Vagina (tissue), 2 donors: Measurements from ENCODE around the gene PALLD. TPM values are rescaled to one million over a fixed set of nuclear protein-coding genes. Genes with fewer than 3 reads are reported as not detected.
A peak's percentile ranks its signal among the peaks of the same experiment; 100 is the strongest.
"Not testable (repeated sequence)": the region's sequence is repeated elsewhere in the genome, so short reads cannot be mapped to it uniquely, and the experiment has no call there.

Source experiments
- DNase-seq, 2 donors: peaks; one replicate each; pipeline ENCODE4 v3.0.0-alpha.2; 2017; ENCODE audit errors: extremely low spot score in 2 of 2
- H3K27ac ChIP-seq: fragments of 200-600 bp; sonication (generic); one replicate; pipeline ENCODE4 v1.5.1; 2019
- H3K27me3 ChIP-seq: fragments of 200-600 bp; sonication (generic); one replicate; pipeline ENCODE4 v1.5.1; 2019
- H3K36me3 ChIP-seq, 2 donors: fragments of 200-600 bp; sonication (generic); one replicate each; pipeline ENCODE4 v1.5.1; 2017 to 2019
- H3K4me1 ChIP-seq: fragments of 200-600 bp; sonication (generic); one replicate; pipeline ENCODE4 v1.5.1; 2019
- H3K4me3 ChIP-seq, 2 donors: fragments of 200-600 bp; sonication (generic); 1 replicate in 1 of 2; 2 replicates in 1 of 2; pipeline ENCODE4 v1.5.1; 2016 to 2019
- H3K9me3 ChIP-seq: fragments of 200-600 bp; sonication (generic); one replicate; pipeline ENCODE4 v1.5.1; 2019
- CTCF ChIP-seq, 3 experiments: fragments of 450-650 bp in 2 of 3; fragments of 200-600 bp in 1 of 3; sonication (generic) in 1 of 3; IDR thresholded peaks; one replicate each; pipeline ENCODE4 v1.5.1; 2017 to 2019; ENCODE audit warnings: antibody characterized with exemption in 3 of 3, mild to moderate bottlenecking in 2 of 3, moderate library complexity in 2 of 3
- POLR2A ChIP-seq, 2 donors: fragments of 450-650 bp; IDR thresholded peaks; one replicate each; pipeline ENCODE4 v1.6.1; 2017; ENCODE audit warnings: antibody characterized with exemption in 2 of 2, mild to moderate bottlenecking in 2 of 2, moderate library complexity in 2 of 2
- POLR2AphosphoS5 ChIP-seq, 2 donors: sonication (generic); formaldehyde crosslinking; IDR thresholded peaks; one replicate each; pipeline ENCODE4 v1.9.0; 2017; ENCODE audit warnings: antibody characterized with exemption in 2 of 2, mild to moderate bottlenecking in 2 of 2, low read depth in 1 of 2; ENCODE audit not compliant: insufficient read depth in 1 of 2
- intact Hi-C: fragments of 100-400 bp; cut with DNase I; formaldehyde crosslinking; loops from one replicate; pipeline ENCODE4 v1.15.1; 2023
- total RNA-seq: library from RNA; depleted of rRNA; stranded (reverse); fragments of >200 nt; gene quantifications from one replicate; pipeline ENCODE4 v1.2.3, GENCODE V29; 2016

PALLD gene
- total RNA-seq, result 229 TPM

- no peak within 1 kb of the TSS for H3K27ac ChIP-seq
- intact Hi-C loops, result no loop called here
- no peak for TF ChIP-seq CTCF (IDR thresholded peaks at IDR 0.05)
- no peak for TF ChIP-seq POLR2A (IDR thresholded peaks at IDR 0.05)
- no peak for TF ChIP-seq POLR2AphosphoS5 (IDR thresholded peaks at IDR 0.05; ENCODE audit: insufficient read depth in 1 of 2, low read depth in 1 of 2)
- H3K36me3 ChIP-seq, result no peaks in the 10 kb centered on the region
- H3K4me1 ChIP-seq, result no peaks in the 10 kb centered on the region
- no peak for DNase-seq
- no peaks in the 10 kb centered on the region for H3K9me3 ChIP-seq
- no peaks in the 10 kb centered on the region for H3K27me3 ChIP-seq
- H3K4me3 ChIP-seq, result no peak within 1 kb of the TSS
Observed at GRCh38 chr4:168496834-168497233, at the start of gene PALLD. Gene PALLD, plus strand, starts transcription at chr4:168497052.

- DNase-seq, result not testable (repeated sequence)
Observed at GRCh38 chr4:168449063-168449462, 47.8 kb upstream of the PALLD start.

GRCh38 chr4:168449719-168450452, 47.0 kb upstream of the PALLD start:
- intact Hi-C loops, result no loop called here
- H3K4me1 ChIP-seq, result no peaks in the 10 kb centered on the region
- H3K27me3 ChIP-seq, result no peaks in the 10 kb centered on the region
- peak in 1 of 2 donors; percentile 28 for TF ChIP-seq POLR2AphosphoS5 (IDR thresholded peaks at IDR 0.05; ENCODE audit: insufficient read depth in 1 of 2, low read depth in 1 of 2)
- TF ChIP-seq POLR2A (IDR thresholded peaks at IDR 0.05), result no peak
- TF ChIP-seq CTCF (IDR thresholded peaks at IDR 0.05), result no peak
- DNase-seq, result no peak
- no peaks in the 10 kb centered on the region for H3K36me3 ChIP-seq
- peak overlapping the region; percentile 61 for H3K27ac ChIP-seq
- no peak overlapping the region for H3K4me3 ChIP-seq
- H3K9me3 ChIP-seq, result no peaks in the 10 kb centered on the region

More at GRCh38 chr4:168449063-168449462, 47.8 kb upstream of the PALLD start:
- H3K36me3 ChIP-seq, H3K4me3 ChIP-seq, H3K27me3 ChIP-seq, intact Hi-C loops, H3K9me3 ChIP-seq, H3K4me1 ChIP-seq: not testable (repeated sequence)
- peak overlapping the region; percentile 48 for H3K27ac ChIP-seq

GRCh38 chr4:168451331-168451730, 45.5 kb upstream of the PALLD start:
- Histone ChIP-seq H3K27me3 (no peaks in the 10 kb centered on the region), H3K4me3 (no peak overlapping the region), H3K36me3 (no peaks in the 10 kb centered on the region), H3K9me3 (no peaks in the 10 kb centered on the region), H3K27ac (no peak overlapping the region), H3K4me1 (no peaks in the 10 kb centered on the region)
- intact Hi-C loops, result no loop called here
- TF ChIP-seq CTCF (IDR thresholded peaks at IDR 0.05), result no peak
- TF ChIP-seq POLR2A (IDR thresholded peaks at IDR 0.05), result no peak
- TF ChIP-seq POLR2AphosphoS5 (IDR thresholded peaks at IDR 0.05; ENCODE audit: insufficient read depth in 1 of 2, low read depth in 1 of 2), result no peak
- DNase-seq, result no peak

- no peaks in the 10 kb centered on the region for H3K27me3 ChIP-seq
- TF ChIP-seq CTCF (IDR thresholded peaks at IDR 0.05) (no peak), POLR2A (IDR thresholded peaks at IDR 0.05) (no peak), POLR2AphosphoS5 (IDR thresholded peaks at IDR 0.05; ENCODE audit: insufficient read depth in 1 of 2, low read depth in 1 of 2) (no peak)
- intact Hi-C loops, result no loop called here
- no peaks in the 10 kb centered on the region for H3K9me3 ChIP-seq
- DNase-seq, result no peak
- H3K36me3 ChIP-seq, result no peaks in the 10 kb centered on the region
- H3K4me1 ChIP-seq, result no peaks in the 10 kb centered on the region
- H3K27ac ChIP-seq, result no peak overlapping the region
- H3K4me3 ChIP-seq, result no peak overlapping the region
Observed at GRCh38 chr4:168451744-168452390, 45.0 kb upstream of the PALLD start.
